NB4 (cell line): ENCODE measurements around the gene AFF2.

Experiments used
- POLR2A ChIP-seq: IDR thresholded peaks from 2 replicates; pipeline ENCODE4 v1.6.1; 2011; ENCODE audit warnings: mild to moderate bottlenecking; ENCODE audit not compliant: insufficient read length; ENCODE audit errors: extremely low read depth
- TF ChIP-seq, protein P1 (sequence below): IDR thresholded peaks from one replicate; pipeline ENCODE4 v1.5.1; 2012; ENCODE audit warnings: low read depth, low read length

DNA sequence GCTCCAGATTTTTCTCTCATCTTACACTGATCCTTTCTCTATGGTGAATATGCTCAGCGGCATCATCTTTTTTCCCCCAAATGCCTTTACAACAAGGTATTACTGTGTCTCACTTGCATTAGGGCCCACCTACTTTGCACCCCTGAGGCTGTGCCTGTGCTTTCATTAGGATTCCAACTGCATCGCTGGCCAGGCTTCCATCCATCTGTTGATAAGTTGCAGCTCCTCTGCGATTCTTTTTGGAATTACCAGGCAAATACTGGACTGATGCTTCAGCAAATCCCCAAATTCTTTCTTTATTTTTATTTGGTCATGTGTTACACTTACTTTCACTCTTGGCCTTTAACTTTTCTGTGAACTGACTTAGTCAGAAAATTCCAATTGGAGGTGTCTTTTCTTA, 77.3 kb downstream of the AFF2 start:
- TF ChIP-seq, protein P1, sequence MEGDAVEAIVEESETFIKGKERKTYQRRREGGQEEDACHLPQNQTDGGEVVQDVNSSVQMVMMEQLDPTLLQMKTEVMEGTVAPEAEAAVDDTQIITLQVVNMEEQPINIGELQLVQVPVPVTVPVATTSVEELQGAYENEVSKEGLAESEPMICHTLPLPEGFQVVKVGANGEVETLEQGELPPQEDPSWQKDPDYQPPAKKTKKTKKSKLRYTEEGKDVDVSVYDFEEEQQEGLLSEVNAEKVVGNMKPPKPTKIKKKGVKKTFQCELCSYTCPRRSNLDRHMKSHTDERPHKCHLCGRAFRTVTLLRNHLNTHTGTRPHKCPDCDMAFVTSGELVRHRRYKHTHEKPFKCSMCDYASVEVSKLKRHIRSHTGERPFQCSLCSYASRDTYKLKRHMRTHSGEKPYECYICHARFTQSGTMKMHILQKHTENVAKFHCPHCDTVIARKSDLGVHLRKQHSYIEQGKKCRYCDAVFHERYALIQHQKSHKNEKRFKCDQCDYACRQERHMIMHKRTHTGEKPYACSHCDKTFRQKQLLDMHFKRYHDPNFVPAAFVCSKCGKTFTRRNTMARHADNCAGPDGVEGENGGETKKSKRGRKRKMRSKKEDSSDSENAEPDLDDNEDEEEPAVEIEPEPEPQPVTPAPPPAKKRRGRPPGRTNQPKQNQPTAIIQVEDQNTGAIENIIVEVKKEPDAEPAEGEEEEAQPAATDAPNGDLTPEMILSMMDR, result no peak
- TF ChIP-seq POLR2A, result no peak
